ENCODE data around the gene TEAD4.

TEAD4 gene

GRCh38 chr12:3040663-3041544 lies 81.7 kb downstream of the TEAD4 start:
- DNase-seq, result no peak
- intact Hi-C loops (cut with DNase I), result no loop called here

- peak; percentile 40 to 90 (median 78) for DNase-seq
- intact Hi-C loops (cut with DNase I), result no loop called here
Measured at GRCh38 chr12:3041558-3042164, 82.5 kb downstream of the TEAD4 start.

GRCh38 chr12:3042394-3042793 lies 83.2 kb downstream of the TEAD4 start:
- no peak for DNase-seq
- intact Hi-C loops (cut with DNase I), result no loop called here

- intact Hi-C loops (cut with DNase I), result no loop called here
- DNase-seq, result no peak
Measured at GRCh38 chr12:3042826-3043225, 83.6 kb downstream of the TEAD4 start.

- DNase-seq, result no peak
- intact Hi-C loops (cut with DNase I), result no loop called here
Measured at GRCh38 chr12:3043406-3043805, 84.2 kb downstream of the TEAD4 start.

GRCh38 chr12:3044141-3044630 lies 85.0 kb downstream of the TEAD4 start:
- no peak for DNase-seq
- intact Hi-C loops (cut with DNase I), result no loop called here

DNA sequence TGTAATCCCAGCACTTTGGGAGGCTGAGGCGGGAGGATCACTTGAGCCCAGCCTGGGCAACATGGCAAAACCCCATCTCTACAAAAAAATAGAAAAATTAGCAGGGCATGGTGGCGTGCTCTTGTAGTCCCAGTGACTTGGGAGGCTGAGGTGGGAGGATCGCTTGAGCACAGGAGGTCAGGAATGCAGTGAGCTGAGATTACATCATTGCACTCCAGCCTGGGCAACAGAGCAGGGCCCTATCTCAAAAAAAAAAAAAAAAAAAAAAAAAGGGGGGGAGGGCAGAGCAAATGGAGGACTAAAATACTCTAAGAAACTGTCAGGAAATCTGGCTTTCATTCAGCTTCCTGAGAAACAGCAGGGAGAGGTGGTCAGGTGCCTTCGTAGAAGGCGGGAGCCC lies 86.3 kb downstream of the TEAD4 start:
- no peak for DNase-seq
- intact Hi-C loops (cut with DNase I), result no loop called here

DNA sequence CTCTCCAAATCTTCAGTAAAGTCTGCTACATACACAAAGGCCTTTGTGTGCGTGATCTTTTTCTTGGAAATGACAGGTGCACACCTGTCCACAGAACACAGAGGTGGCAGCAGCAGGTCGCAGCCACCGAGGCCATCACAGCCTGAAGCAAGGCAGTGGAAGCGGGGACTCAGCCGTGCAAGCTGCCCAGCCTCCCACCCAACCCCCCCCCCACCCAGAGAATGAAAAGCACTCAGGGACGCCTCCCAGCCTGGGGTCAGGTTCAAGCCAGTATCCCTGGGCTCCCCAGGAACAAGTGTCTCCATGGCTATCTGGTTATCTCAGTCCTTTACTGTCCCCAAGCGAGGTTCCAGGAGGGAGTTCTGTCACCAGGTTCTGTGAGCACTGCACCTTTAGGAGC lies 86.8 kb downstream of the TEAD4 start:
- intact Hi-C loops (cut with DNase I), result no loop called here
- no peak for DNase-seq

DNA sequence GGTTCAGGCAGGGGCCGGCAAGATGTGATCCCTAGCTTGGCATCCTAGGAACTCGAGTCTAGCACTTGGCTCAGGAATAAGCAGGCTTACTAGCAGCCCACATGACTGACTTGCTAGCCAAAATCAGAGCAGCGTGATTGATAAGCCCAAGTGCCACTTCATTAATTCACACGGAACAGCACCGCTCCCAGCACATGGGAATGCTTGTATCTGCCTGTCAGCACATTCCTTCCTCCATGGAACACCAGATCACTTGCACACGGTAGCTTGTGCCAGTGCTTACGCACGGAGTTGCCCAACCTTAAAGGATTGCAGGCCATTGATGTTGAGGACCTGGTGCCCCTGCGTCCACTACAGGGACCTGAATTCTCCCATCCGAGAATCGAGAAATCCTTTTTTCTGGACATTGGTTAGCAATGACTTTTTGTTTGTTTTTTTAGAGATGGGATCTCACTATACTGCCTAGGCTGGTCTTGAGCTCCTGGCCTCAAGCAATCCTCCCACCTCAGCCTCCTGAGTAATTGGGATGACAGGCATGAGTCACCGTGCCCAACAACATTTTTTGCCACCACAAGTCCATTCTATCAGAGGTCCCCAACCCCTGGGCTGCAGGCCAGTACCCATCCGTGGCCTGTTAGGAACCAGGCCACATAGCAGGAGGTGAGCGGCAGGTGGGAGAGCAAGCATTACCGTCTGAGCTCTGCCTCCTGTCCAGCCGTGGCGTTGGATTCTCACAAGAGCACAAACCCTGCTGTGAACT lies 87.4 kb downstream of the TEAD4 start:
- no peak for DNase-seq
- intact Hi-C loops (cut with DNase I), result no loop called here

- intact Hi-C loops (cut with DNase I), result no loop called here
- DNase-seq, result no peak
Measured at GRCh38 chr12:3047961-3048360, 88.8 kb downstream of the TEAD4 start.

- intact Hi-C loops (cut with DNase I), result no loop called here
- no peak for DNase-seq
Measured at GRCh38 chr12:3048540-3048939, 89.3 kb downstream of the TEAD4 start.

DNA sequence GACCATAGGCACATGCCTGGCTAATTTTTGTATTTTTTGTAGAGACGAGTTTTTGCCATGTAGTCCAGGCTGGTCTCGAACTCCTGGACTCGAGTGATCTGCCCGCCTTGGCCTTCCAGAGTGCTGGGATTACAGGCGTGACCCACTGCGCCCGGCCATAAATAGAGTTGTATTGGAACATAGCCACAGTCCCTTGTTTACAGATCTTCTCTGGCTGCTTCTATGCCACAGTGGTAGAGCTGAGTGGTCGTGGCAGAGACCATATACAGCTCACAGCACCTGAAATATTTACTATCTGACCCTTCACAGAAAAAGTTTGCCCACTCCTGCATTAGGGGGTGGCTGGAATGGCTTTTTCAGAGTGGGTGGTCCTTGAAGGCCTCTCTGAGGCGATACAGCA lies 90.0 kb downstream of the TEAD4 start:
- intact Hi-C loops (cut with DNase I), result no loop called here
- DNase-seq, result no peak

- no peak for DNase-seq
- intact Hi-C loops (cut with DNase I), result no loop called here
Measured at GRCh38 chr12:3049611-3050249, 90.5 kb downstream of the TEAD4 start.

DNA sequence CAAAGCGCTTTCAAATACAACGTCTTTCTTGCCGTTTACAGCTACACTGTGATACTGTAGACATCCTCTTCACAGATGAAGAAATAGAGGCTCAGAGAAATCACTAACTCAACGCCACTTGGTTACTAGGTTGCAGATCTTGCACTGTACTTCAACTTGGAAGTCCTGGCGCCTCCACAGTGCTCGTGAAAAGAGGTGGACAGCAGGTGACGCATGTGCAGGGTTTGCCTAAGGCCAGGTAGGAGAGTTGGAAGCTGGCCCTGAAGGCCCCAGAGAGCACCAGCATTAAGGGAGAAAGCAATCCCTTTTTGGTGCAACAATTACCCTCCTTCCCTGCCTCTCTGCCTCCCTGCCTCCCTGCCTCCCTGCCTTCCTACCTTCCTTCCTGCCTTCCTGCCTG lies 95.2 kb downstream of the TEAD4 start:
- intact Hi-C loops (cut with DNase I), result no loop called here
- DNase-seq, result no peak

DNA sequence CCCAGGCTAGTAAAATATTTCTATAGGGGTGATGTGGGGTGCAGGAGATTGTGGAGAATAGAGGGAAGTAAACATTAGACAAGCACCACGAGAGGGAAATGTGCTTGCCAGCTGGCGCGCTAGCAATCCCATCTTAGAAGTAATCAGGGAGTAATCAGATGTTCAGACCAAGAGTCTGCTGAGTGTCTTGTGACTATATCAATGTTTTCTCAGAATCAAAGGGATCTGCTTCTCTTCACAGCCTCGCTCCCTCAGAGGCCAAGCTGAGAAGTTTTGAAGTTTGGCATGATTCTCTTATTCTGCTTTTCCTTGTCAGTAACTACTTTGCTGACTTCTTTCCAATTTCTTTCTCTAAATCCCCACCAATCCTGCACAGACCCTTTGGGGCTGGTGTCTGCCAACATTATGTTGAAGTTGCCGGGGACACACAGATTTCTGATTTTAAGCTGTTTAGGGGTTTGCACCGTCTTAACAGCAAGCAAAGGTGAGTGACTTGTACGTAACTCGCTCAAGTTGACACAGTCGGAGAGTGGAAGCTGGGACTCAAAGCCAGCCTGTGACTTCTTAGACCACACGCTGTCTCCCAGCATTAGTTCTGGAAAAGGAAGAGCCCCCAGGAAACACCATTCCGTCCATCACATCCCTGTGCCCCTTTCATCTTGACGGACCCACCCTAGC lies 96.0 kb downstream of the TEAD4 start:
- no peak for DNase-seq
- intact Hi-C loops (cut with DNase I), result no loop called here

GRCh38 chr12:3055704-3056467 lies 96.7 kb downstream of the TEAD4 start:
- DNase-seq, result no peak
- intact Hi-C loops (cut with DNase I), result no loop called here

DNA sequence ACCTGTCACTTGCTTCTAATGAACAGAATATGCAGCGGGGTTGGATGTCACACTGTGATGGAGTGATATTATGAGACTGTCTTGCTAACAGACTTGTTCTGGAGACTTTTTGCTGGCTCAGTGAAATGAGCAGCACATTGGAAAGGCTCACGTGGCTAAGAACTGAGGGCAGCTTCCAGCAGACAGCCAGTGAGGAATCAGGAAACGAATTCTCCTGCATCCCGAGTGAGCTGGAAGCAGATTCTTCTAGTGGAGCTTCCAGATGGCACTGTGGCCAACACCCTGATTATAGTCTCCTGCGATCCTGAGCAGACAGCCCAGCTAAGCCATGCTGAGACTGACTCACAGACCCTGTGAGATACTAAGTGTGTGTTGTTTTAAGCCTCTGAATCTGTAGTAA lies 101.9 kb downstream of the TEAD4 start:
- intact Hi-C loops (cut with DNase I), result no loop called here
- no peak for DNase-seq

GRCh38 chr12:3061501-3062215 lies 102.5 kb downstream of the TEAD4 start:
- intact Hi-C loops (cut with DNase I), result no loop called here
- DNase-seq, result no peak
